Stomach smooth muscle (tissue), 2 donors: Measurements from ENCODE around the gene POLR3E.
"Not testable (repeated sequence)": the region's sequence is repeated elsewhere in the genome, so short reads cannot be mapped to it uniquely, and the experiment has no call there.

Experiments used
- H3K27ac ChIP-seq: one replicate; pipeline ENCODE4 v1.7.0; 2013; ENCODE audit warnings: mild to moderate bottlenecking, low read length, inconsistent platforms
- H3K27me3 ChIP-seq, 2 donors: one replicate each; pipeline ENCODE4 v1.7.0; 2013; ENCODE audit warnings: low read length in 2 of 2; ENCODE audit not compliant: insufficient read depth in 2 of 2, control insufficient read depth in 1 of 2
- H3K36me3 ChIP-seq, 2 donors: one replicate each; pipeline ENCODE4 v1.7.0; 2013; ENCODE audit warnings: low read length in 2 of 2; ENCODE audit not compliant: control insufficient read depth in 2 of 2, insufficient read depth in 2 of 2
- H3K4me1 ChIP-seq: one replicate; pipeline ENCODE4 v1.7.0; 2013; ENCODE audit warnings: low read length; ENCODE audit not compliant: control insufficient read depth, insufficient read depth
- H3K4me3 ChIP-seq, 2 donors: one replicate each; pipeline ENCODE4 v1.7.0; 2013; ENCODE audit warnings: low read length in 2 of 2
- H3K9ac ChIP-seq, 2 donors: one replicate each; pipeline ENCODE4 v1.7.0; 2013; ENCODE audit warnings: low read length in 2 of 2, mild to moderate bottlenecking in 1 of 2
- H3K9me3 ChIP-seq, 2 donors: one replicate each; pipeline ENCODE4 v1.7.0; 2013; ENCODE audit warnings: low read length in 2 of 2; ENCODE audit not compliant: control insufficient read depth in 2 of 2
- donor health status: healthy.
- donor health status: Pancreatic carcinoma.

POLR3E gene

GRCh38 chr16:22291860-22292318 is 5.3 kb upstream of the POLR3E start:
- H3K27ac ChIP-seq: no peak overlapping the region
- H3K9me3 ChIP-seq: no peaks in the 10 kb centered on the region
- no peaks in the 10 kb centered on the region for H3K36me3 ChIP-seq
- no peaks in the 10 kb centered on the region for H3K27me3 ChIP-seq
- peaks cover 3% of the 10 kb centered on the region for H3K4me1 ChIP-seq
- no peak overlapping the region for H3K4me3 ChIP-seq
- H3K9ac ChIP-seq: no peak overlapping the region

- H3K27ac ChIP-seq: no peak overlapping the region
- H3K27me3 ChIP-seq: no peaks in the 10 kb centered on the region
- H3K4me1 ChIP-seq: peaks cover 3% of the 10 kb centered on the region
- no peak overlapping the region for H3K4me3 ChIP-seq
- H3K36me3 ChIP-seq: no peaks in the 10 kb centered on the region
- H3K9ac ChIP-seq: no peak overlapping the region
- H3K9me3 ChIP-seq: no peaks in the 10 kb centered on the region
These were observed 4.9 kb upstream of the POLR3E start for GRCh38 chr16:22292320-22292719.

- H3K36me3 ChIP-seq: no peaks in the 10 kb centered on the region
- no peak overlapping the region for H3K27ac ChIP-seq
- no peak overlapping the region for H3K9ac ChIP-seq
- peaks cover 5% of the 10 kb centered on the region for H3K4me1 ChIP-seq
- no peaks in the 10 kb centered on the region for H3K9me3 ChIP-seq
- H3K4me3 ChIP-seq: no peak overlapping the region
- no peaks in the 10 kb centered on the region for H3K27me3 ChIP-seq
These were observed 3.8 kb upstream of the POLR3E start for GRCh38 chr16:22293137-22294106.

- H3K27ac ChIP-seq: peak overlapping the region; percentile 93
- no peaks in the 10 kb centered on the region for H3K9me3 ChIP-seq
- no peaks in the 10 kb centered on the region for H3K27me3 ChIP-seq
- H3K36me3 ChIP-seq: no peaks in the 10 kb centered on the region
- peak overlapping the region; percentile 56 to 71 for H3K9ac ChIP-seq
- H3K4me3 ChIP-seq: peak overlapping the region; percentile 63 to 91
- H3K4me1 ChIP-seq: peaks cover 19% of the 10 kb centered on the region
These were observed 740 bp upstream of the POLR3E start for GRCh38 chr16:22296225-22297113.

- peaks cover 7 to 8% of the 10 kb centered on the region in 2 donors for H3K36me3 ChIP-seq
- peak overlapping the region; percentile 93 for H3K27ac ChIP-seq
- H3K27me3 ChIP-seq: no peaks in the 10 kb centered on the region
- peak overlapping the region; percentile 89 to 91 for H3K9ac ChIP-seq
- peak overlapping the region; percentile 79 to 91 for H3K4me3 ChIP-seq
- no peaks in the 10 kb centered on the region for H3K9me3 ChIP-seq
- H3K4me1 ChIP-seq: peaks cover 19% of the 10 kb centered on the region
These were observed 893 bp downstream of the POLR3E start for GRCh38 chr16:22297871-22298733.

- H3K36me3 ChIP-seq: peaks cover 8 to 13% of the 10 kb centered on the region in 2 donors
- H3K4me1 ChIP-seq: peaks cover 19% of the 10 kb centered on the region
- H3K9ac ChIP-seq: peak overlapping the region in 1 of 2 donors; percentile 91
- H3K9me3 ChIP-seq: no peaks in the 10 kb centered on the region
- no peaks in the 10 kb centered on the region for H3K27me3 ChIP-seq
- H3K27ac ChIP-seq: peak overlapping the region; percentile 93
- peak overlapping the region; percentile 79 to 91 for H3K4me3 ChIP-seq
These were observed 1.8 kb downstream of the POLR3E start for GRCh38 chr16:22299036-22299435.

GRCh38 chr16:22300427-22301071 is 3.3 kb downstream of the POLR3E start:
- H3K9ac ChIP-seq: peak overlapping the region; percentile 39 to 58
- peaks cover 19% of the 10 kb centered on the region for H3K4me1 ChIP-seq
- H3K27me3 ChIP-seq: no peaks in the 10 kb centered on the region
- no peaks in the 10 kb centered on the region for H3K9me3 ChIP-seq
- H3K36me3 ChIP-seq: peaks cover 11 to 26% of the 10 kb centered on the region in 2 donors
- H3K27ac ChIP-seq: peak overlapping the region; percentile 37
- H3K4me3 ChIP-seq: no peak overlapping the region

- not testable (repeated sequence) for H3K4me3 ChIP-seq, H3K9ac ChIP-seq, H3K27ac ChIP-seq, H3K27me3 ChIP-seq, H3K9me3 ChIP-seq
- H3K4me1 ChIP-seq: peaks cover 18% of the 10 kb centered on the region
- peaks cover 18 to 31% of the 10 kb centered on the region in 2 donors for H3K36me3 ChIP-seq
These were observed 4.2 kb downstream of the POLR3E start for GRCh38 chr16:22301423-22301822.

- peaks cover 28 to 43% of the 10 kb centered on the region in 2 donors for H3K36me3 ChIP-seq
- H3K4me3 ChIP-seq: no peak overlapping the region
- H3K9ac ChIP-seq: no peak overlapping the region
- peaks cover 16% of the 10 kb centered on the region for H3K4me1 ChIP-seq
- H3K27ac ChIP-seq: no peak overlapping the region
- H3K9me3 ChIP-seq: no peaks in the 10 kb centered on the region
- no peaks in the 10 kb centered on the region for H3K27me3 ChIP-seq
These were observed 5.7 kb downstream of the POLR3E start for GRCh38 chr16:22302776-22303363.
